NOMO-1 treated with DMSO at 0.1 percent for 48 hours (cell line): ENCODE results near the gene LHFPL5.

Experiments
- DNase-seq: peaks from one replicate; lab custom pipeline; 2025; ENCODE audit not compliant: unreplicated experiment; lab: John Stamatoyannopoulos, UW

Gene LHFPL5

DNA sequence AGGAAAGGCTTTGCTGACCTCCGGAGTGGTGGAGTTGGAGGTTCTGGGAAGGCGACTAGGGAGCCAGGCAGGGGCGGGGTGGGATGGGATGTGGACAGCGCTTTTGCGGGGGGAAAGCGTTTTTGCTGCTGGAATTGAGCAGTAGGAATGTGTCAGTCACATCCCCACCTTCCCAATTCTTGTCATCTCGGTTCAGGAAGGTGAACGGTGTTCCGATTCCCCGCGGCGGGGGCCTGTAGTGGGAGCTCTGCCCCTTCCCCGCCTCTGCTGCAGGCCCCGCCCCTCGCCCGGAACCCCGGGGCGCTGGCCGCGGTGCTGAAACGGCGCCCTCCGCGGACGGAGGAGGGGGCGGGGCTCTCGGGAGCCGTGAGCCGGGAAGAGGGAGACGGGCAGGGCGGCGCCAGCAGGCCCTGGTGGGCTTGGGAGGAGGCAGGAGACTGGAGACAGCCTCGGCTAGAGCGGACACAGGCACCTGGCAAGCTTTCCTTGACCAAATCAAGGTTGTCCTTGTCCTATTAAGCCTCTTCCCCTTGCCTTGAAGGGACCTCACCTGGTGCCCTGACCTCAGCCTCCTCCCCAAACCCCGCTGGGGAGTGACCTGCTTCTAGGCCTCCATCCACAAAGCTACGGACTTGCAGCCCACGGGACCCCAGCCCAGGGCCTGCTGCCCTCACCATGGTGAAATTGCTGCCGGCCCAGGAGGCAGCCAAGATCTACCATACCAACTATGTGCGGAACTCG, at the start of gene LHFPL5:
LHFPL5 (plus strand) TSS at position 357 of the 741 bp plus-strand sequence; CDS start at position 676, 319 bp downstream.
- peak; percentile 17 for DNase-seq

DNA sequence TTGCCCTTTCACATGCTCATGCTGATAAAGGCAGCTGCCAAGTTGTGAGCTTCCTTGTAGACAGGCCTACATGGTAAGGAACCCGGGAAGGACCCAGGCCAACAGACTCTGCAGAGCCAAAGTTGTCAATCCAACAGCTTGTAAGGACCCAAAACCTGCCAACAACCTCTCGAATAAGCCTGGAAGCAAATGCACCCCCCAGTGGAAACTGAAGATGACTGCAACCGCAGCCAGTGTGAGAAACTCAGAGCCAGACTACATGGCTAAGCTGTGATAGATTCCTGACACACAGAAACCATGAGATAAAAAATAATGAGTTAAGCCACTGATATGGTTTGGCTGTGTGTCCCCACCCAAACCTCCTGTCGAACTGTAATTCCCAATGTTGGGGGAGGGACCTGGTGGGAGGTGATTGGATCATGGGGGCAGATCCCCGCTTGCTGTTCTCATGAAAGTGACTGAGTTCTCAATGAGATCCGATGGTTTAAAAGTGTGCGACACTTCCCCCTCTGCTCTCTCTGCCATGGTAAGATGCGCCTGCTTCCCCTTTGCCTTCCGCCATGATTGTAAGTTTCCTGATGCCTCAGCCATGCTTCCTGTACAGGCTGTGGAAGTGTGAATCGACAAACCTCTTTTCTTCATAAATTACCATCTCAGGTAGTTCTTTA, 47.6 kb upstream of the LHFPL5 start:
- no peak for DNase-seq

DNA sequence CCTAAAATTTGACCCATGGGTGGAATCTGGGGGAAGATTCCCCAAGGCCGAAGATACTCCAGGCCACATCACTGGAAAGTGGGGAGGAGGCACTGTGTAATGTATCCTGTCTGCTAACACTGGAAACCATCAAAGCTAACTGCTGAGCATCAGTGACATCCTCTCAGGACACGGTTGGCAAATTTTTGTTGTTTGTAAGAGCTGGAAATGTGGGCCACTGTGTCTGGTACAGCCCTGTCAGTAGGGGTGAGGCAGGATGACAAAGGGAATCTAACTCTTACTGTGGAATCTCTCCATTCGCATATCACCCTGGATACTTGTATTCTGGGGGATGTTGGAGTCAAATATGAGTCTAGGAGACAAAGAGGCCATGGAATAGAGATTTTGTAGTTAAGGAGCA, 45.7 kb upstream of the LHFPL5 start:
- no peak for DNase-seq

DNA sequence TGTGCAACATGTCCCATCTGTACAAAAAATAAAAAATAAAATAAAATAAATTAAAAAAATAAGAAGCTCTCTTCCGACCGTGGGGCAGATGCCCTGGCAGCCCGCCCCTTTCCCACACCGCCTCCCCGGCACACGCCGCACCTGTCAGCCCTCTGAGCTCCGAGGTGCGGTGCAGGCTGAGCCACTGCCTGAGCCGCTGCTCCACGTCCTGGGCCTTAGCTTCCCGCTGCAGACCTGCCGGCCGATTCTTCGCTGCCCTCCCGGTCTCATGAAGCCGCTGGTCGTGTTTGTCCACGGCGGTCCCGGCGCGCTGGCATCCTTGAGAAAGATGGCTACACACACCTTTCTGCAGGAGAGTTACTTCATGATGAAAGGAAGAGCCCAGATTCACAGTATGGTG, 39.4 kb upstream of the LHFPL5 start:
- no peak for DNase-seq

DNA sequence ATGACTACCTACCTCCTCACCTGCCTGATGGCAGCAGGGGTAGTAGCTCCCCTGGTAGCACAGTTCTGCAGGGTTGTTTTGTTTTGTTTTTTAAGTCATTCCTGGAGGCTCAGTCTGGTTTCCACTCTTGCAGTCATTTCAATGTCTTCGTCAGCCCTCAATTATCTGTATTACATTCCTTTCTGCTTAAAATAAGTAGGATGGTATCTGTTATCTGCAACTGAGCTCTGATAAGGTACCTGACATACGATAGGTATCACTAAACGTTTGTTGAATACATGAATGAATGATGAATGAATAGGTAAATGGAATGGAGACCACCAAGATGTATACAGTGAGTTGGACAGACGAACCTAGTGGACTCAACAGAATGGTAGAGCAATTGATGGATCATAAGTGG, 35.9 kb upstream of the LHFPL5 start:
- no peak for DNase-seq

DNA sequence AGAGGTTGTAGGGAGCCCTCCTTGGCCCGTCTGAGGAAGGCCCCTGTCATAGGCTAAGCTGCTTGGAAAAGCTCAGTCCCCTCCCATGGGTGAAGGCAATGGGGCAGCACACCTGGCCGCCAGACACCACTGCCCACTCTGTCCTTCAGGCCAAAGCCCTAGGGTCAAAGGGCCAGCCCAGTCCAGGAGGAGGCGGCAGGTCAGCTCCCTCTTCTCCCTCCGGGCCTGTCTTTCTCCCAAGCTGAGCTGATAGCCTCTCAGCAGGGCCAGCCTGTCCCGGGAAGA, 33.9 kb upstream of the LHFPL5 start:
- no peak for DNase-seq

DNA sequence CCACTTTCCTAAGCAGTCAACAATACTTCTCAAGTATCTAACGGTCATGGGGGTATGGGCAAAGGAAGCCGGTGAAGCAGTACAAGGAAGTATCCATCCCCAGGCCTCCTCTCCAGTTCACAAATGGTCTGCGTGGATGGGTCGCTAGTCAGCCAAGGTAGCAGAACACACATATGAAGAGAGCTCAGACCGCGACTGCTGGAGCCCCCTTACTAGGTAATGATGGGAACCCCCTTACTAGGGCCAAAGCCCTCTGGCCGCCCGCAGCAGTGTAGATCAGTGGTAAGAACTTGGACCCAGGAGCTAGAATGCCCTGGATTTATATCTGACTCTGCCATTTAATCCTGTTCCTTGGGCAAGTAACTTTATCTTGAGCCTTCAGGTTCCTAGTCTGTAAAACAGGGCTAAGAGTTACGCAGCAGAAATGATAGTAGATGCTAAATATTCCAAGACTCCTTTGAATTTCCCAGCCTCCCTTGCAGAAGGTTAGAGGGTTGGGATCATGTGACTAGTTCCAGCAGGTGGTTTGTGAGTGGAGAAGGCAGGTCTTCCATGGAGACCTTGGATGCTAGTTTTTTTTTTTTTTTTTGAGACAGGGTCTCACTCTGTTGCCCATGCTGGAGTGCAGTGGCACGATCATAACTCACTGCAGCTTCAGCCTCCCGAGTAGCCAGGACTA, 30.9 kb upstream of the LHFPL5 start:
- DNase-seq, result no peak

DNA sequence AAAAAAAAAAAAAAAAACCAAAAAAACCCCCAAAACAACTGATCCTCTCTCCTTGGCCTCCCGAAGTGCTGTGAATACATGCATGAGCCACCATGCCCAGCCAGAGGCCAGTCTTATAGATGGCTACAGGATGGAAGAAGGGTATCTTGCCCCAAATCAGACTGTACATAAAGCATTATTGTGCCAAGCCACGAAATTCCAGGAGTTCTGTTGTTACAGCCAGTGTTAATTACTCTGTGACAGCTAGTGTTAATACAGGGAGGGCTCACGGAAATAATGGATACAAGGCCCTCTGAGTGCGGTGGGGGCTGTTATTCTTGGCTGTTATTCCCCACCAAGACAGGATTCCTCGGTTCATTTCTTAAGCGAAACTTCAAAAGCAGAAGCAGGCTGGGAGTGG, 30.1 kb upstream of the LHFPL5 start:
- DNase-seq, result no peak

DNA sequence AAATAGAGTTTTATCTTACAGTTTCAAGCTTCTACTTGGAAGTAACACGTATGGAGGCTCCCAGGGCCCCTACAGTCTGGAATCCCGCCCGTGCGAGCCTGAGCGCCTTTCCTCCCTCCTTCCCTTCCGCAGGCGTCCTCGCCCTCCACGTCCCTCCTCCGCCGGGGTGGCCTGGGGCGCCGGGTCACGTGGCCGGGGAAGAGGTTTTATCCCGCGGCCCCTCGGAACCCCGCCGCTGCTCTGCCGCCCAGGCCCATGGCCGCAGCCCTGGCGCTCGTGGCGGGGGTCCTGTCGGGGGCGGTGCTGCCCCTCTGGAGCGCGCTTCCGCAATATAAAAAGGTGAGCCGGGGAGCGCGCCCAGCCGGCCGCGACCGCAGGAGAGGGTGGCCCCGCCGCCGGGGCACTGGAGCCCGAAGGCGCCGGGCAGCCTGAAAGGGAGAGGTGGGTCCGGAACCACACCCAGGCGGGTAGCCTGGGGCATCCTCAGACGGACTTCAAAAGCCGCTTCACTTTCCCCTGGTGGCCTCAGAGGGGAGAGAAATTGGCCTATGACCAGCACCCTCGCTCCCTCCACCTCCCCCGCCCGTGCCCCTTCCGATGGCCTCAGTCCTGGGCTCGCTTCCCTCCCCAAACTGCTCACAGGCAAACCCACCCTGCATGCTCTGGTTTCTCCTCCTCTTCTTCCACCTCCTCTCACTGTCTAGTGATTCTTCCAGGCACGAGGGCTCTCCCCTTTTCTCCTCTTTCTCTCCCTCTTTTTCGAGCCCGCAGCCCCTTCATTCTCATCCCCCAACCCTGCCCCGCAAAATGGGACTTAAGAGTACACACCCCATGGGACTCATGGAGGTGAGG, 28.6 kb upstream of the LHFPL5 start, which contains the start of gene CLPSL2:
CLPSL2 (plus strand) TSS at position 235 of the 852 bp plus-strand sequence; CDS start at position 256, 21 bp downstream.
- peak; percentile 32 for DNase-seq

DNA sequence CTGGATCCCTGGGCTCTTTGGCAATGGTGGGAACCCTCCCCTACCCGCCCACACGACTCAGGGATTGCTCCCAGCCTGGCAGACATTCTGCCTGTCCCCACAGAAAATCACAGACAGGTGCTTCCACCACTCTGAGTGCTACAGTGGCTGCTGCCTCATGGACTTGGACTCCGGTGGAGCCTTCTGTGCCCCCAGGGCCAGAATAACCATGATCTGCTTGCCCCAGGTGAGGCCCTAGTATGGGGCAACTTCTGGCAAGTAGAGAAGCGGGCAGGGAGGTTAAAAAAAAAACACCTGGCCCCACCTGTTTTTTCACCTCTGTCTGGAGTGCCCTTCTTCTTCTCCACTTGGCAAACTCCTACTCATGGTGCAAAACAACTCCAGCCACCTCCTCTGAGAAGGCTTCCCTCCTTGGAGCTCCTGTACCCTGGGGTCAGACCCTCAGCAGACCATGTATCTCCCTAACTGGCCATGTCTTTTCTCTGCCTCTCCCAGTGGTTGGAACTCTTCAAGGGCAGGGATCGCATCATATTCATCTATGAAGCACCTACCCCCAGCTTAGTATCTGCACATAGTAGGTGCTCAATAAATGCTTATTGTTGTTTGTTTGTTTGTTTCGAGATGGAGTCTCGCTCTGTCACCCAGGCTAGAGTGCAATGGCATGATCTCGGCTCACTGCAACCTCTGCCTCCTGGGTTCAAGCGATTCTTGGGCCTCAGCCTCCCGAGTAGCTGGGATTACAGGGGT, 27.6 kb upstream of the LHFPL5 start:
- DNase-seq, result no peak

DNA sequence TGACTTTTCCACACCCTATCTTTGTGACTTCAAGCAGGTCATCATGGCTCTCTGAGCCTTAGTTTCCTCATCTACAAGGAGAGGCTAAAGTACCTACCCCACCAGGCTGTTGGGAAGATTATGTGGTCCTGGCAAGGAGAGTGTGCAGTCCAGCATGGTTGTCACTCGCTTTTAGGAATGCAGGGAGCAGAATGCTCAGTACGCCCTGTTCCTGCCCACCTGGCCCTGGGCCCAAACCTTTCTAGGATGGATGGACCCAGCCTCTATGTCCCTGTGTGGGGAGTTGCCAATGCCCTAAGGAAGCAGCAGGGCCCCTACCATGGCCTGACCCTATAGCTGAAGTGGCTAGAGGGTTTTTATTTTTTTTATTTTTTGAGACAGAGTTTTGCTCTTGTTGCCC, 26.7 kb upstream of the LHFPL5 start:
- DNase-seq, result no peak

DNA sequence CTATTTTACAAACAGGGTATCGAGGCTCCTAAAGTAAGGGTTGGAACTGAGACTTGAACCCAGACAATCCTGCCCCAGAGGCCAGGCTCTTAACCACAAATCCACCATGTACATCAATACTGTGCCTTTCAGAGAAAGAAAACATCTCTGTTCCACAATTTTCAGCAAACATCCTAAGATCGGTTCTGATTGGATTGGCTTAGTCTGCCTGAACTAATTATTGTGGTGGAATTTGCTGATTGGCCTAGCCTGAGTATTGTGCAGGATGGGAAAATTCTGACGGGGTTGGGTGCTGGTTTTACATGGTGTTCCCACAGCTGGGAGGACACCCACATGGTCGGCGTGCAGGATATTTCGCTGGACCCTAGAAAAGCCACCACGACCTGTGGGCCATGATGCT, 24.4 kb upstream of the LHFPL5 start, which contains the start of gene CLPSL1:
CLPSL1 (plus strand) TSS at position 301 of the 400 bp plus-strand sequence; CDS start at position 393, 92 bp downstream.
- DNase-seq, result no peak

DNA sequence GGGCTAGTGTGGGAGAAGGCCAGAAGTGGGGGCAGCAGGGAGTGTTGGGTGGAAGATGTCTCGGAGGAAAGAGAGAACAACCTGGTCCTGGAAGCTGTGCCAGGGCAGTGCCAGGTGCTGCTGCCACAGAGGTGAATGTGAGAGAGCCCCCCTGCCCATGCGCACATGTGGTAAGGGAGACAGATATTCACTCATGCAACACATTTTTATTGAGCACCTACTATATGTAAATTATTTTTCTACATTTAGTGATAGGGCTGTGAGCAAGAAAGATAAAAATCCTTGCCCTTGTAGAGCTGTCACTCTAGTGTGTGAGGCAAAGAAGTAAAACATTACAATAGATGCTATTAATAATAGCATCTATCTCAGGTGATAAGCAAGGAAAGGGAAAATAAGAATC, 23.9 kb upstream of the LHFPL5 start:
- DNase-seq, result no peak

DNA sequence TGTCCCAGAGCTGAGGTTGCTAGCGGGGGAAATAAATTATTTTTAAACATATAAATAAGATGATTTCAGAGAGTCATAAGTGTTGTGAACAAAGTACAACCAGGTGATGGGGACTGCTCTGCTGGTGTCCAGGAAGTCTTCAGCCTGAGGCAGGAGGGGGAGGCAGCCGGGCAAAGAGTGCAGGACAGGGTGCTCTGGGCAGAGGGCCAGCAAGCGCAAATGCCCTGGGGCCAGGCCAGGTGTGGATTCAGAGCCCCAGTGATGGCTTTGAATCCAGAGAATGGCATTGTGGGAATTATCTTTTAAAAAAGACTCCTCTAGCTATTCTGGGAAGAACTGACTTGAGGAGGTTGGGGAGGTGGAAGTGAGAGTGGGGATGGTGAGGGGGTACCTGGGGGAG, 22.7 kb upstream of the LHFPL5 start:
- no peak for DNase-seq

DNA sequence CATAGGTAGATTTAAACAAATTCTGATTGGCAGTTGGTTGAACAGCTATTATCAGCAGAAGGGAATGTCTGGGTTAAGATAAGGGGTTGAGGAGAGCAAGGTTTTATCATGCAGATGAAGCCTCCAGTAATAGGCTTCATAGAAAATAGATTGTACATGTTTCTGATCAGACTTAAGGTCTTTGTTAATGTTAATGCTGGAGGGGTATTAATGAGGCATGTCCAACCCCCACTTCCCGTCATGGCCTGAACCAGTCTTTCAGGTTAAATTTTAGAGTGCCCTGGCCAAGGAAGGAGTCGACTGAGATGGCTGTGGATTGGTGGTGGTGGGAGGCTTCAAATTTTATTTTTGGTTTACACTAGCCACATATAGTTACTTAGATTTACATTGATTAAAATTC, 21.0 kb upstream of the LHFPL5 start:
- no peak for DNase-seq

DNA sequence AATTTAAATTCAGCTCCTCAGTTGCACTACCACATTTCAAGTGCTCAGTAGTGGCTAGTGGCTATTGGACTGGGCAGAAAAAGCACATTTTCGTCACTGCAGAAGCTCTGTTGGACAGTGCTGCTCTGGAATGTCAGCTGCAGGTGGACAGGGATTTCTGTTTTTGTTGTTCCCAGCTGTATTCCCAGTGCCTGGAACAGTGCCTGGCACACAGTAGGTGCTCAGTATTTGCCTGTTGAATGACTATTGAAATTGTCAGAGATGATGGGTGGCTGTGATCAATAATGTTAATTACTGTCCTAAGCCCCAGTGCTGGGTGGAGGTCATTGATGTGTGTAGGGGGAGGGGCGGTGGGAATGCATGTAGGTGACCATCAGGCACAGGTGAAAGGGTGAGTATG, 18.9 kb upstream of the LHFPL5 start:
- no peak for DNase-seq

DNA sequence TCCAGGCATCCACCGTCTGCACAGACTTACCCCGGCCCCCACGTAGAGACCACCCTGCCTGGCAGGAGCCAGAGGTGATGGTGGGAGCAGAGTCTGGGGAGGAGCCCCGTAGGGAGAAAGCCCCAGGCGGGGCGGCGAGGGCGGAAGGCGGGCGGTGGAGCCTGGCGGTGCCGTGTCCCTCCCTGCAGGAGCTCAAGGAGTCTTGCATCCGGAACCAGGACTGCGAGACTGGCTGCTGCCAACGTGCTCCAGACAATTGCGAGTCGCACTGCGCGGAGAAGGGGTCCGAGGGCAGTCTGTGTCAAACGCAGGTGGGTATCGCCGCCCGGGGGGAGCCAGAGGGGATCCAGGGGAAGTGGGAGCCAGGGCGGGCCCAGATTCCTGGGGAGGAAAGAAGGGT, 18.3 kb upstream of the LHFPL5 start:
- DNase-seq, result no peak

DNA sequence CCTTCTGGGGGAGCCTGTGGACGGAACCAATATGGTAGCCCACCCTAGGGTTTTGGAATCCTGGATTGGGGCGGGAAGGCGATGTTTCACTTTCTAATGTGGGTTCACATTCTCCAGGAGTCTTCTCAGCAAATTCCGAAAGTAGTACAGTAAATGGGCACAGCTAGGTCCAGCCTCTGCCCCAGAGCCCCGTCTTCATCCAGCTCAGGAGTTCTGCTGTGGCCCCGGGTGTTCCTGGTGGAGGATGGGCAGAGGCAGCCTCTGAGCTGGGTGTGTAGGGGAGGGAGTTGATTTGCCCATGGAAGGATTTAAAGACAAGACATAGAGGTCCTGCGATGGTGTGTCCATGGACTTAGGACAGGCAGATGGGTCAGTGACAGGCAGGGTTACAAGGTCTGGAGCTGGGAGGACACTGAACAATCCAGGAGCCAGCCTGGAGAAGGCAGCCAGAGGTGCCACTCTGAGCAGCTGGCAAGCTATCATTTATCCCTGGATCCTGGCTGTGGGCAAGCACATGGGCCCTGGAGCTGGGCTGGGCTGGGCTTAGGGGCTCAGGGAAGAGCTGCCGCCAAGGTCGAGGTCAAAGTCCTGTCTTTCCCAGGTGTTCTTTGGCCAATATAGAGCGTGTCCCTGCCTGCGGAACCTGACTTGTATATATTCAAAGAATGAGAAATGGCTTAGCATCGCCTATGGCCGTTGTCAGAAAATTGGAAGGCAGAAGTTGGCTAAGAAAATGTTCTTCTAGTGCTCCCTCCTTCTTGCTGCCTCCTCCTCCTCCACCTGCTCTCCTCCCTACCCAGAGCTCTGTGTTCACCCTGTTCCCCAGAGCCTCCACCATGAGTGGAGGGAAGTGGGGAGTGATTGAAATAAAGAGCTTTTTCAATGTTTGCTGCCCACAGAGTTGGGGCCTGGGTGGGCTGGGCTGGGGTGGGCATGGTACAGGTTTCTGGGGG, 17.6 kb upstream of the LHFPL5 start:
- DNase-seq, result no peak

DNA sequence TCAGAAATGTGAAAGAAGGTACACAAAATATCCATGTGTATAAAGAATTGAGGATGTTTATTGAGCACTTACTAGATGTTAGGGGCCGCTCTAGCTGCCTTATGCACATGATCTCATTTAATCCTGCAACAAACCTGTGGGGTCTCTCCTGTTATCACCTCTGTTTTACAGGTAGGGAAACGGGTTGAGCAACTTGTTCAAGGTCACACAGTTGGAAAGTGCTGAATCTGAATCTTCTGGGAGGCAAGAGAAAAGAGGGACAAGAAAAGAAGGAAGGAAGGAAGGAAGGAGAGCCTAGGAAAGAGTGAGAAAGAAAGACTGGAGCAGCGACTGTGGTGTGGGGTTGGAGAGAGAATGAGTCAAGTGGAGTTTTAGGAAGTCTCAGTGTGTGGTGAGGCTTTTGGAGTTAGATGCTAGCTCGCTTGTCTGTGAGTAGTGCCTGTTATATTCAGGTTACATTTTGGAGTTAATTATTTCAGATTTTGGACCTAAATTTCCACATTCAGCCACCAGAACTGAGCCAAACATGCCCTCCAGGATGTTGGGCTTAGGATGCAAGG, 16.6 kb upstream of the LHFPL5 start:
- no peak for DNase-seq
